ENCODE data around the gene LHX2.

DNA sequence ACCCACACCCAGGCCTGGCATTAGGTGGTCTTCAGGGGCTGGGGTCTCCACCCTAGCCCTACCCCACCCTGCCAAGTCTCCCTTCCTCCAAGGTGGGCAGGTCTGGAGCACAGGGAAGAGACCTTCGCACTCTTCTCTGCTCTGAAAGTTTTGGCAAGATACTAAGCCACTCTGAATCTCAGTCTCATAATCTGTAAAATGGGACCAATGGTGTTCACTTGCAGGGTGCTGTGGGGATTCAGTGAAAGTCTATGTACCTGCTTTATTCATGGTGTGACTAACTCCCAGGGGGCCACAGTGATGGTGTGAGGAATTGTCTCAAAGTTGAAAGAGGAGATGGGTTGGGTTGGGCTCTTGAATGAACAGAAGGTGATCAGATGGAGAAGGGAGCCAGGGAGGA, 25.0 kb downstream of the LHX2 start:
- no peak for TF ChIP-seq EZH2 (IDR thresholded peaks at IDR 0.05; ENCODE audit: insufficient read depth, poor library complexity, severe bottlenecking)
- TF ChIP-seq EZH2phosphoT487 (IDR thresholded peaks at IDR 0.05; ENCODE audit: insufficient read depth, low read depth) = no peak

Measured in GM23248 (cell line).